A673 (cell line): ENCODE measurements around the gene DTWD2. TPM values are rescaled to one million over a fixed set of nuclear protein-coding genes. Genes with fewer than 3 reads are reported as not detected.

Experiments used
- BruUV-seq: library from RNA; stranded (reverse); fragments of 400-500 nt; replicated peaks from 2 replicates; lab custom pipeline; 2021; lab: Mats Ljungman, UMichigan
- CTCF ChIA-PET: fragments of 300-600 bp; sonication (Branson Sonifier 250); formaldehyde crosslinking; loops from one replicate; lab custom pipeline; 2022; ENCODE audit warnings: antibody characterized with exemption; lab: Charles Lee
- POLR2A ChIA-PET: fragments of 300-600 bp; sonication (Branson Sonifier 250); formaldehyde crosslinking; loops from one replicate; lab custom pipeline; 2022; ENCODE audit warnings: antibody characterized with exemption; ENCODE audit not compliant: low non-redundant PET; lab: Charles Lee
- DNase-seq: peaks from one replicate; pipeline ENCODE4 v3.0.0-alpha.2; 2015; ENCODE audit warnings: low spot score
- H3K27ac ChIP-seq: fragments of 200-600 bp; sonication (generic); 2 replicates; pipeline ENCODE4 v1.5.1; 2016; ENCODE audit warnings: mixed run types, low read depth, mild to moderate bottlenecking, mixed read lengths, antibody characterized with exemption, low read length; ENCODE audit not compliant: poor library complexity, severe bottlenecking
- H3K27me3 ChIP-seq: fragments of 200-600 bp; sonication (generic); replicated peaks from 2 replicates; pipeline ENCODE4 v1.6.1; 2017; ENCODE audit warnings: mixed run types, low read depth, mild to moderate bottlenecking, mixed read lengths, antibody characterized with exemption, low read length; ENCODE audit not compliant: insufficient read depth, poor library complexity
- H3K36me3 ChIP-seq: fragments of 200-600 bp; sonication (generic); 2 replicates; pipeline ENCODE4 v1.6.1; 2016; ENCODE audit warnings: mixed run types, mild to moderate bottlenecking, mixed read lengths, antibody characterized with exemption, low read length; ENCODE audit not compliant: insufficient read depth, poor library complexity, severe bottlenecking
- H3K4me1 ChIP-seq: fragments of 200-600 bp; sonication (generic); 2 replicates; pipeline ENCODE4 v1.6.1; 2017; ENCODE audit warnings: mixed run types, mild to moderate bottlenecking, mixed read lengths, antibody characterized with exemption, low read length; ENCODE audit not compliant: insufficient read depth, poor library complexity, severe bottlenecking
- H3K4me3 ChIP-seq: fragments of 200-600 bp; sonication (generic); 2 replicates; pipeline ENCODE4 v1.5.1; 2016; ENCODE audit warnings: low read depth, mixed run types, mild to moderate bottlenecking, mixed read lengths, low read length; ENCODE audit not compliant: poor library complexity, severe bottlenecking
- H3K9me3 ChIP-seq: fragments of 200-600 bp; sonication (generic); 2 replicates; pipeline ENCODE4 v1.6.1; 2016; ENCODE audit warnings: mixed run types, low read depth, mild to moderate bottlenecking, mixed read lengths, antibody characterized with exemption, low read length; ENCODE audit not compliant: poor library complexity, severe bottlenecking
- EZH2 ChIP-seq: fragments of 200-600 bp; sonication (generic); IDR thresholded peaks from 2 replicates; pipeline ENCODE4 v1.6.1; 2017; ENCODE audit warnings: borderline replicate concordance, low read depth, mild to moderate bottlenecking, mixed read lengths, antibody characterized with exemption, low read length; ENCODE audit not compliant: poor library complexity, severe bottlenecking
- intact Hi-C: fragments of 100-400 bp; cut with micrococcal nuclease; formaldehyde crosslinking; loops from one replicate; pipeline ENCODE4 v1.10.0; 2022; ENCODE audit not compliant: unreplicated experiment
- total RNA-seq: library from RNA; stranded (reverse); gene quantifications from 2 replicates; pipeline ENCODE4 v1.2.3, GENCODE V29; 2021
- TF ChIP-seq, protein P1 (sequence below): fragments of 300-800, 200-600 bp; sonication (generic); conservative IDR thresholded peaks from 2 replicates; pipeline ENCODE4 v1.5.1; 2017; ENCODE audit warnings: low read depth, mild to moderate bottlenecking, antibody characterized with exemption, low read length, moderate library complexity, mixed read lengths

Gene DTWD2
- total RNA-seq, 1 experiment from 2014 or later: 12.1 TPM

DNA sequence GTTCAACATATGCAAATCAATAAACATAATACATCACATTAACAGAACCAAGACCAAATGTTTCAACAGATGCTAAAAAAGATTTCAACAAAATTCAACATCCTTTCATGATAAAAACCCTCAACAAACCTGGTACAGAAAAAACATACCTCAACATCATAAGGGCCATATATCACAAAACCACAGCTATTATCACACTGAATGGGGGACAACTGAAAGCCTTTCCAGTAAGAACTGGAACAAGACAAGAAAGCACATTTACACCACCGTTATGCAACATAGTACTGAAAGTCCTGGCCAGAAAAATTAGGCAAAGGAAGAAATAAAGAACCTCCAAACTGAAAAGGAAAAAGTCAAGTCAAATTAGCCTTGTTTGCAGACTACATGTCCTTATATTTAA lies 93.6 kb downstream of the DTWD2 start:
- CTCF ChIA-PET: no interaction called here
- H3K27me3 ChIP-seq: no peaks in the 10 kb centered on the region
- H3K36me3 ChIP-seq: no peaks in the 10 kb centered on the region
- intact Hi-C loops: no loop called here
- BruUV-seq: no TSS peak
- H3K4me3 ChIP-seq: no peak overlapping the region
- TF ChIP-seq, protein P1, sequence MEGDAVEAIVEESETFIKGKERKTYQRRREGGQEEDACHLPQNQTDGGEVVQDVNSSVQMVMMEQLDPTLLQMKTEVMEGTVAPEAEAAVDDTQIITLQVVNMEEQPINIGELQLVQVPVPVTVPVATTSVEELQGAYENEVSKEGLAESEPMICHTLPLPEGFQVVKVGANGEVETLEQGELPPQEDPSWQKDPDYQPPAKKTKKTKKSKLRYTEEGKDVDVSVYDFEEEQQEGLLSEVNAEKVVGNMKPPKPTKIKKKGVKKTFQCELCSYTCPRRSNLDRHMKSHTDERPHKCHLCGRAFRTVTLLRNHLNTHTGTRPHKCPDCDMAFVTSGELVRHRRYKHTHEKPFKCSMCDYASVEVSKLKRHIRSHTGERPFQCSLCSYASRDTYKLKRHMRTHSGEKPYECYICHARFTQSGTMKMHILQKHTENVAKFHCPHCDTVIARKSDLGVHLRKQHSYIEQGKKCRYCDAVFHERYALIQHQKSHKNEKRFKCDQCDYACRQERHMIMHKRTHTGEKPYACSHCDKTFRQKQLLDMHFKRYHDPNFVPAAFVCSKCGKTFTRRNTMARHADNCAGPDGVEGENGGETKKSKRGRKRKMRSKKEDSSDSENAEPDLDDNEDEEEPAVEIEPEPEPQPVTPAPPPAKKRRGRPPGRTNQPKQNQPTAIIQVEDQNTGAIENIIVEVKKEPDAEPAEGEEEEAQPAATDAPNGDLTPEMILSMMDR: no peak
- TF ChIP-seq EZH2: no peak
- DNase-seq: no peak
- H3K9me3 ChIP-seq: no peaks in the 10 kb centered on the region
- H3K27ac ChIP-seq: no peak overlapping the region
- POLR2A ChIA-PET: no interaction called here
- peaks cover 8% of the 10 kb centered on the region for H3K4me1 ChIP-seq

DNA sequence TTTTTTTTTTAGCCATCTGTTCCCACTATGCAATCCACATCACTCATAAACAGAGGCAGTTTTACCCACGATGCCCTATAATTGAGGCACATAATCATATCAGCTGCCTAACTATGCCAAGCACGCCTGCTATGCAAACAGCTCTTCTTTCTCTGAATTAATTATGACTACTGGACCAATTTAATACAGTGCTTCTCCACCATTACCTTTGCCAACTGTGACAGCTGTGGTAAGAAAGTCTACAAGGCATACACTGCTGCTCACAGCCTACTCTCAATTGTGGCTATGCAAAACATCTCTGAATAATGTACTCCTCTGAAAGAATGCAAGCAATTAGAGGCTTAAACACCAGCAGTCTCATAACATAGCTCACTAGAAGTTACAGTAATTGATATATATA lies 97.1 kb downstream of the DTWD2 start:
- no TSS peak for BruUV-seq
- Histone ChIP-seq H3K4me3 (no peak overlapping the region), H3K9me3 (no peaks in the 10 kb centered on the region), H3K4me1 (peaks cover 8% of the 10 kb centered on the region), H3K27me3 (no peaks in the 10 kb centered on the region), H3K27ac (no peak overlapping the region), H3K36me3 (no peaks in the 10 kb centered on the region)
- intact Hi-C loops: no loop called here
- POLR2A ChIA-PET: no interaction called here
- DNase-seq: peak; percentile 69
- TF ChIP-seq, protein P1: no peak
- no peak for TF ChIP-seq EZH2
- CTCF ChIA-PET: no interaction called here

DNA sequence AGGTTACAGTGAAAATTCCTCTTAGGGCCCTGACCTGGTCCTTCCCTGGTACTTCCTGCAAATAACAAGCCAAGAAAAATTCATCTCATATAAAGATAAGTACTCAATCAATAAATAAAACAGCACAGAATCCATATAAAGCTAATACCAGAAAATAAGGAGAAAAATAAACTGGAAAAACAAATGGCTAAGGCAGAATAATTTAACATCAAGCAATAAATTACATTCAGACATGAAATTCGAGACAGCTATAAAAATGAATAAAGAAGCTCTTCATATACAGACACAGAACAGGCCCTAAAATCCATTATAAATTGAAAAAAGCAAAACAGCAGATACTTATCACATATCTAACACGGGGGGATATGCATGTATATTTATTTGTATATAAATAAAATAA lies 99.2 kb downstream of the DTWD2 start:
- TF ChIP-seq, protein P1: no peak
- TF ChIP-seq EZH2: no peak
- intact Hi-C loops: no loop called here
- no peak overlapping the region for H3K27ac ChIP-seq
- BruUV-seq: no TSS peak
- no peaks in the 10 kb centered on the region for H3K9me3 ChIP-seq
- no peaks in the 10 kb centered on the region for H3K36me3 ChIP-seq
- peaks cover 8% of the 10 kb centered on the region for H3K4me1 ChIP-seq
- DNase-seq: no peak
- ChIA-PET POLR2A (no interaction called here), CTCF (no interaction called here)
- no peaks in the 10 kb centered on the region for H3K27me3 ChIP-seq
- no peak overlapping the region for H3K4me3 ChIP-seq
